Measurements from ENCODE around the gene BATF.
"Not testable (repeated sequence)": the region's sequence is repeated elsewhere in the genome, so short reads cannot be mapped to it uniquely, and the experiment has no call there.

Gene BATF

DNA sequence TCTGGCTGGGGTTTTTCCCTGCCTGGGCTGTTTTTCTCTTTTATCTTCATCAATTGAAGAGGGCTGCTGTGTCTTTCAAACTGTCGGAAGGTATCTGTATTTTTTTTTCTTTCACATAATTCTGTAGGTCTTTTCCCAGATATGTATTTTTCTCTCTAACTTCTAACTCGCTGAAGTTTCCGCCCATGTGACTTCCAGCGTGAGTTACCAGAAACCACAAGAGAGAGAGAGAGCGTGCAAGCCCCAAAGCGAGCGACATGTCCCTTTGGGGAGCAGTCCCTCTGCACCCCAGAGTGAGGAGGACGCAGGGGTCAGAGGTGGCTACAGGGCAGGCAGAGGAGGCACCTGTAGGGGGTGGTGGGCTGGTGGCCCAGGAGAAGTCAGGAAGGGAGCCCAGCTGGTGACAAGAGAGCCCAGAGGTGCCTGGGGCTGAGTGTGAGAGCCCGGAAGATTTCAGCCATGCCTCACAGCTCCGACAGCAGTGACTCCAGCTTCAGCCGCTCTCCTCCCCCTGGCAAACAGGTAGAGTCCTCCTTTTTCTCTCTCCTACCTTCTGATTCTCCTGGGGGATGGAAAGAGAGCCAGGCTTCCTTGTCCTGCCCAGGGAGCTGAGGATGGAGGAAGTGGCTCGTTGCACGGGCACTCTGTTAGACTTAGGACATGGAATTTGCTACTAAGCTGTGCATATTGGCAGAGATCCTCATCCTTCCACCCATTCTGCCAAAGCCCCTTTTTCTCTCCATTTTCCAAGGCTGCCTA is at the start of gene BATF:
Gene BATF, plus strand, starts transcription at position 246 of the 759 bp plus-strand sequence. Its CDS starts 214 bp downstream, at position 460.
- no peak for DNase-seq

DNA sequence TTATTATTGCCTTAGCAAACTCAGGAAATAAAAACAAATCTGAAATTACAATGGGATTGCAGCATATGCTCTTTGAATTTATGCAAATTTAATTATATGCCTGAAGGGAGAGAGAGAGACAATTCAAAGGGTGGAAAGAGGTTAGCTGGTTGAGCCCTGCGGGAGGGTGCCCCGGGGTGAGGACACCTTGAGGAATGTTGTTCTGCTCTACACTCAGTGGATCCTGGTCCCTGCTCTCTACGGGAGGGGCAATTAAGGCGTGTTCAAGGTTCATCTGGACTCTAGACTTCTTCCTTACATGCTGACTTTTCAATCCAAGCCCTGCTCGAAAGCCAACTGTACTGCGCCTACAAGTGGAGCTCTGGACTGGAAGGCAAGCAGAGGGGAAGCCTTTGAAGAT is 48.1 kb upstream of the BATF start:
- not testable (repeated sequence) for DNase-seq

GRCh38 chr14:75476274-75476995 is 45.8 kb upstream of the BATF start:
- DNase-seq: no peak

DNA sequence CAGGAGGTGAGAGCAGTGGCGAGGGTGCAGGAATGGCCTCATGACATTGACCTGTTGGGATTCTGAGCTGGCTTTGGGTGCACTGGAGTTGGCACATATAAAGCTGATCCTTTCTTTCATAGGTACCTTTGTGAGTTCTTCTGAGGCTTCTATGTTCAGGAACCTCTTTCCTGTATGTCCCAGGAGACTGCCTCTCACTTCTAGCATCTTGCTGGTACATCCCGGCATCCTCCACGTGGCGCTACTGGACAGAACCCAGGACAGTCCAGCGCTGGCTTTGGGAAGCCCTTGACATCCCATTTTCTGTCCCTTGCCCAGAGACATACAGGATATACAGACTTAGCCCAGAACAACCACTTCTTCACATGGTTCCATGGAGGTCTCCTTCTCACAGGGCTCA is 44.4 kb upstream of the BATF start:
- no peak for DNase-seq

DNA sequence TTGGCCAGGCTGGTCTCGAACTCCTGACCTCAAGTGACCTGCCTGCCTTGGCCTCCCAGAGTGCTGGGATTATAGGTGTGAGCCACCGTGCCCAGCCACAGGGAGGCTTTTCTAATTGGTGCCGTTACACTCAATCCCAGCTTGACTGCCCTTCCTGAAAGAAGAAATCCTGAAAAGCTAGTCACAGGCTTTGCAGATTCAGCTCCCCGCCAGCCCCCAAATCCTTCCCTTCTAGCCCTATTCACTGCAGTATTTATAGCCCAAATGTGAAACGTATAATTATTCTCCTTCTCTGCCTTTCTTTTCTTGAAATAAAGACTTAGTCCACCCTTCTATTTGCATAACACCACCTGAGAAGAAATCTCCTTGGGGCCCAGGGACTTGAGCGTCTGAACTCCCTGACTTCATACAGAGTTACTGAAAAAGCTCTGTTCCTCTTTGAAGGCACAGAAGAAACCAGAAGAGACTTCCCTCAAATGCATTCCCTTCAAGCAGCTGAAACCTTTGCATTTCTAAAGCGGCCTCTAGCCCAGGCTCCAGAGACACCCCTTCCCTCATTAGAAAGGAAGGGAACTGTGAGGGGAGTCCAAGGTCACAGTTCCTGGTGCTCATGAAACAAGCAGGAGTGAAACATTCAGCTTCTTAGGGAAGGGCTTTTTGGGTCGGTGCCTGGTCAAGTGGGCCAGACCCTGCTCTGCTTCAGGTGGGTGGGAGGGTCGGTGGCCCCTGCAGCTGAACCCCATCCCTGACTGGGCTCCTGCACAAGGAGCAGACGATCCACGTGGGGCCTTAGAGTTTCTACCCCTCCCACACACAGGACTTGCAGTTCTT is 42.3 kb upstream of the BATF start:
- no peak for DNase-seq

DNA sequence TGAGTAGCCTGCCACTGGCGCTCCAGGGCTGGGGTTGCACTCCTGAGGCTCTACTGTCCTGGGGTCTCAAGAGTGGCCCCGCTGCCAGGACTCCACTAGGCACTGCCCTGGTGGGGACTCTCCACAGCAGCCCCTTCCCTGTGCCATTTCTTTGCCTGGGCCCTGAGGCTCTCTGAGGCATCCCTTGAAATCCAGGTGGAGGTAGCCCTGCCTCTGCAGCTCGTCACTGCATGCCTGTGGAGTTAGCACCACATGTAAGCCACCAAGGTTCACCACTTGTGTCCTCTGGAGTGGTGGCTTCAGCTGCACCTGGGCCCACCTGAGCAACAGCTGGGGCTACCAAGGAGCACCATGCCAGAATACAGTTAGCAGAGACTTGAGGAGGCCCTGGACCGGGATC is 39.9 kb upstream of the BATF start:
- no peak for DNase-seq

- DNase-seq: no peak
Measured at GRCh38 chr14:75484711-75485429, 37.4 kb upstream of the BATF start.

DNA sequence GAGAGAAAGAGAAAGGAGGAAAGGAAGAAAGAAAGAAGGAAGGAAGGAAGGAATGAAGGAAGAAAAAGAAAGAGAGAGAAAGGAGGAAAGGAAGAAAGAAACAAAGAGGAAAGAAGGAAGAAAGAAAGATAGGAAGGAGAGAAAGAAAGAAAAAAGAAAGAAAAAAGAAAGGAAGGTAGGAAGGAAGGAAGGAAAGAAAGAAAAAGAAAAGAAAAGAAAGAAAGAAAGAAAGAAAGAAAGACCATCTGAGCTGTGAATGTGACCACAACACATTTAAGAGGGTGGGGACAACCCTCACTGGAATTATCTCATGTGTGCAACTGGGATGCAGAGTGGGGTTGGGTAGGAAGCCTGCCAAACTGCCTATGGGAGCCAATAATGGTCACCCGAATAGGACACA is 36.0 kb upstream of the BATF start:
- no peak for DNase-seq

- DNase-seq: no peak
Measured at GRCh38 chr14:75487155-75487671, 35.1 kb upstream of the BATF start.

DNA sequence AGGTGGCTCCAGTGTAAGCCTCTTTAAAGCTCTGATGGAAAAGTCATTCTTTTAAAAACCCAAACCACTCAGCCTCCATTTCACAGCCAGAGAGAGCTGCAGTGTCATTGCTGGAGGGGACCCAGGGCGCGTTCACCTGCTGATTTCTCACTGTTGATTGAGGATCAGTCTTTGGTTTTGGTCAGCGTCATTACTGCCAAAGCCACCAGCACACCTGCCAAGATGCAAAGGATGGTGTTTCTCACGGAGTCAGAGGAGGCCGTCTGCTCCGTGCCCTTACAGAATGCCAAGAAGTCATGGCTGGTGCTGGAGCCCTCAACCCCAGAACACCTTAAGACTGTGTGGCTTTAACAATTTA is 32.8 kb upstream of the BATF start:
- DNase-seq: no peak

GRCh38 chr14:75491376-75491978 is 30.8 kb upstream of the BATF start:
- DNase-seq: no peak

DNA sequence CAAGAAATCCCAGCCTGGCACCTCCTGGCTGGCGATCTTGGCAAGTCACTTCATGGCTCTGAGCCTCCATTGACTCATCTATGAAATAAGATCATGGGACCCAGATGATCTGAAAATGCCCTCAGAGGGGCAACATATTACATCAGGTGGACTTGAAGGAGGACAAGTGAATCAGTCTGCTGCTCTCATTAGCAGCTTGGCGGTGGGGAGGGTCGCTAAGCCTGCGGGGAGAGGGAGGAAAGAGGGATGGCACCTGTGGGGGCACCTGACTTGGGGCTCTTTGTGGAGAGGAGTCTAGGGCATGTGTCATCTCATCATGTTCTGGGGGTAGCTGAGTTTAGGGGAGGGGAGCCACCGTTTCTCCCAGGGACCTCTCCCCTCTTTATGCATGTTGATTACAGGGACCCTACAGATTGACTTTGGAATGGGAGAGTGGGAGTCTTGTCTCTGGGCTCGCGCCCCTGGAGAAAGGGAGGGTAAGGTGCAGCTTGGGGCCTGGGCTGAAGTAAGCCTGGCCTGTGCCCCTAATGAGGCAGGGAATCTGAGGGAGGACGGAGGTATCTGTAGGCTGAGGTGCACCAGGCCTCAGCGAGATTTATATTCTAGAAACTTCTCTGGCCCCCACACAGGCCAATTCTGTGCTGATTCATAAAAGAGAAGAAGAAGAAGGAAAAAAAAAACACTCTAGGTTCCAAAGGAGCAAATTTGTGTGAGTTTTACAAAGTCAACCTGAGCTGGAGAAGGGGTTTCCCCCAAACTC is 29.3 kb upstream of the BATF start:
- no peak for DNase-seq

DNA sequence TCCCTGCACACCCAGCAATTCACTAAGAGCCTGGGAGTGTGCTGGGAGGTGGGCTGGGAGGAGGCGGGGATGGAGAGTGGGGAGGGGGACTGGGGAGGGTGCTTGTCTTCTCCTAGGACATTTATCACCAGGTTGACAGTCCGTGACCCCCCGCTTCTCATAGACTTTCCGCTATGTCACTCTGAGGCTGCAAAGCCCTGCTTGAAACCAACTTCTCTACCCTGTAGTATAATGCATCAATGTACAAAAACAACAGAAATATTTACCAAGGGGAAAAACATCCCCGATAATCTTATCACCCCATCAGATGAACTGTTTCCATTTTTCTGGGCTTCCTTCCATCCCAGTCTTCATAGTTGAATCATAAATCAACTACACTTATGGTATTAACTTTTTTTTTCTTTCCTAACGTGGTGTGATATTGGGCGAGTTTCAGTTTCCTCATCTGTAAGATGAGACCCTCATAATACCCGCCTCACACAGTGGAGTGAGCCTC is 28.6 kb upstream of the BATF start:
- DNase-seq: no peak

- no peak for DNase-seq
Measured at GRCh38 chr14:75494896-75495295, 27.4 kb upstream of the BATF start.

GRCh38 chr14:75495399-75495798 is 26.9 kb upstream of the BATF start:
- DNase-seq: no peak

GRCh38 chr14:75495882-75496281 is 26.4 kb upstream of the BATF start:
- no peak for DNase-seq

DNA sequence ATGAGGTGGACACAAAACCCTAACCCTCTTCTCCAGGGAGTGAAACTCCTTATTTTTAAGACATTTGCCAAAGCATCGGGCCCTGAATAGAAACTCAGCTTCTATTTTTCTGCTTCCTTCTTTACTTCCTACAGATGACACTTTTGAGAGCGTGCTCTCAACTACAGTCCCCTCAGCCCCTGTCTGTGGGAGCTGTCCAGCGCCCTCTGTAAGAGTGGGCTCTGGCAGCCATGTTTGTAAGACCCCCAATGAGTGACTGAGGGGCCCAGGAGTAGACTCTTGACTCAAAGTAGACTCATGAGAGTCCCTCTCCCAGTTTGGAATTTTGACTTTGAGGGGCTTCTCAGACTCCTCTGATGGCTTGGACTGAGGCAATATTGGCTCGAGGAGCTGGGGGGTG is 25.5 kb upstream of the BATF start:
- DNase-seq: no peak

GRCh38 chr14:75497191-75497590 is 25.1 kb upstream of the BATF start:
- DNase-seq: no peak

GRCh38 chr14:75497701-75498100 is 24.6 kb upstream of the BATF start:
- DNase-seq: no peak

GRCh38 chr14:75499084-75499875 is 23.0 kb upstream of the BATF start:
- DNase-seq: no peak

- DNase-seq: no peak
Measured at GRCh38 chr14:75501080-75501479, 21.2 kb upstream of the BATF start.
